WTC11 (cell line): ENCODE measurements around the gene SLC12A8. TPM values are rescaled to one million over a fixed set of nuclear protein-coding genes. Genes with fewer than 3 reads are reported as not detected.

Experiments used
- ATAC-seq: fragments of 200-7000 bp; cut with Tn5 transposase; 2 replicates; pipeline ENCODE4 v1.10.0; 2021; ENCODE audit warnings: mild to moderate bottlenecking, moderate library complexity
- CTCF ChIA-PET: fragments of 300-600 bp; sonication (Branson Sonifier 250); formaldehyde crosslinking; loops from one replicate; lab custom pipeline; 2021; ENCODE audit warnings: antibody characterized with exemption; lab: Charles Lee
- POLR2A ChIA-PET: fragments of 350-600 bp; sonication (Branson Sonifier 250); formaldehyde crosslinking; loops from one replicate; lab custom pipeline; 2021; ENCODE audit warnings: antibody characterized with exemption; lab: Charles Lee
- DNase-seq: peaks from one replicate; pipeline ENCODE4 v3.0.0; 2021; ENCODE audit warnings: low spot score
- H3K27ac Mint-ChIP-seq: 2 replicates; pipeline ENCODE4 v1.8.0; 2021; ENCODE audit warnings: mixed read lengths
- H3K27me3 Mint-ChIP-seq: 2 replicates; pipeline ENCODE4 v1.8.0; 2021; ENCODE audit warnings: low read depth, mild to moderate bottlenecking, moderate library complexity, mixed read lengths
- H3K36me3 Mint-ChIP-seq: 2 replicates; pipeline ENCODE4 v1.8.0; 2021; ENCODE audit warnings: mixed read lengths
- H3K4me1 Mint-ChIP-seq: 2 replicates; pipeline ENCODE4 v1.8.0; 2022; ENCODE audit warnings: mixed read lengths
- H3K4me3 Mint-ChIP-seq: 2 replicates; pipeline ENCODE4 v1.8.0; 2021; ENCODE audit warnings: mild to moderate bottlenecking, moderate library complexity, mixed read lengths
- H3K9me3 Mint-ChIP-seq: 2 replicates; pipeline ENCODE4 v1.8.0; 2021; ENCODE audit warnings: mixed read lengths
- ATF1 ChIP-seq: sonication (generic); formaldehyde crosslinking; IDR thresholded peaks from 2 replicates; pipeline ENCODE4 v1.8.1; 2023; ENCODE audit warnings: mild to moderate bottlenecking, moderate library complexity, missing genetic modification reagents
- CBFB ChIP-seq: sonication (generic); formaldehyde crosslinking; IDR thresholded peaks from 2 replicates; pipeline ENCODE4 v1.8.1; 2022; ENCODE audit warnings: mild to moderate bottlenecking, low read depth, missing genetic modification reagents
- HMGA2 ChIP-seq: fragments of 250-450 bp; sonication (Bioruptor Pico); IDR thresholded peaks from 2 replicates; pipeline ENCODE4 v1.4.0; 2021; ENCODE audit warnings: mild to moderate bottlenecking, moderate library complexity
- IRF2 ChIP-seq: sonication (generic); formaldehyde crosslinking; IDR thresholded peaks from 2 replicates; pipeline ENCODE4 v1.8.0; 2022; ENCODE audit warnings: low read depth, missing genetic modification reagents, borderline replicate concordance
- JUN ChIP-seq: sonication (generic); formaldehyde crosslinking; IDR thresholded peaks from 2 replicates; pipeline ENCODE4 v1.8.0; 2023; ENCODE audit warnings: mild to moderate bottlenecking, missing genetic modification reagents
- NR2C2 ChIP-seq: sonication (generic); formaldehyde crosslinking; IDR thresholded peaks from 2 replicates; pipeline ENCODE4 v1.8.0; 2022; ENCODE audit warnings: mild to moderate bottlenecking, missing genetic modification reagents
- PRDM15 ChIP-seq: sonication (generic); formaldehyde crosslinking; IDR thresholded peaks from 2 replicates; pipeline ENCODE4 v1.8.0; 2022; ENCODE audit warnings: missing genetic modification reagents
- ZNF281 ChIP-seq: sonication (generic); formaldehyde crosslinking; IDR thresholded peaks from 2 replicates; pipeline ENCODE4 v1.8.0; 2023; ENCODE audit warnings: mild to moderate bottlenecking, missing genetic modification reagents
- ZNF416 ChIP-seq: fragments of 250-450 bp; sonication (Bioruptor Pico); IDR thresholded peaks from 2 replicates; pipeline ENCODE4 v1.9.0; 2021; ENCODE audit warnings: mild to moderate bottlenecking, inconsistent platforms
- total RNA-seq: library from RNA; stranded (reverse); gene quantifications from 3 replicates; pipeline ENCODE4 v1.2.3, GENCODE V29; 2021
- TF ChIP-seq, protein P1 (sequence below): sonication (generic); formaldehyde crosslinking; IDR thresholded peaks from 2 replicates; pipeline ENCODE4 v1.8.1; 2022; ENCODE audit warnings: missing genetic modification reagents, borderline replicate concordance
- TF ChIP-seq, protein P2 (sequence below): fragments of 250-450 bp; sonication (Bioruptor Pico); IDR thresholded peaks from 2 replicates; pipeline ENCODE4 v2.1.2; 2022; ENCODE audit warnings: mild to moderate bottlenecking, moderate library complexity
- TF ChIP-seq, protein P3 (sequence below): sonication (generic); formaldehyde crosslinking; IDR thresholded peaks from 2 replicates; pipeline ENCODE4 v1.8.1; 2023; ENCODE audit warnings: mild to moderate bottlenecking, missing genetic modification reagents, borderline replicate concordance
- TF ChIP-seq, protein P4 (sequence below): sonication (generic); formaldehyde crosslinking; IDR thresholded peaks from 2 replicates; pipeline ENCODE4 v1.8.0; 2023; ENCODE audit warnings: missing genetic modification reagents, mild to moderate bottlenecking, borderline replicate concordance

The SLC12A8 gene
- total RNA-seq, 1 experiment from 2014 or later = 9.1 TPM

GRCh38 chr3:125239266-125239665 lies 26.7 kb upstream of the SLC12A8 start:
- Mint-ChIP-seq H3K27ac (no peak overlapping the region), H3K27me3 (no peaks in the 10 kb centered on the region), H3K4me1 (peaks cover 11% of the 10 kb centered on the region), H3K36me3 (0 out of 2 replicates have a peak, but pooled peaks cover 2% of the 10 kb centered on the region), H3K9me3 (no peaks in the 10 kb centered on the region), H3K4me3 (no peak overlapping the region)
- ATAC-seq (no peak), DNase-seq (no peak)
- ChIA-PET CTCF (no interaction called here), POLR2A (no interaction called here)
- TF ChIP-seq, protein P1, sequence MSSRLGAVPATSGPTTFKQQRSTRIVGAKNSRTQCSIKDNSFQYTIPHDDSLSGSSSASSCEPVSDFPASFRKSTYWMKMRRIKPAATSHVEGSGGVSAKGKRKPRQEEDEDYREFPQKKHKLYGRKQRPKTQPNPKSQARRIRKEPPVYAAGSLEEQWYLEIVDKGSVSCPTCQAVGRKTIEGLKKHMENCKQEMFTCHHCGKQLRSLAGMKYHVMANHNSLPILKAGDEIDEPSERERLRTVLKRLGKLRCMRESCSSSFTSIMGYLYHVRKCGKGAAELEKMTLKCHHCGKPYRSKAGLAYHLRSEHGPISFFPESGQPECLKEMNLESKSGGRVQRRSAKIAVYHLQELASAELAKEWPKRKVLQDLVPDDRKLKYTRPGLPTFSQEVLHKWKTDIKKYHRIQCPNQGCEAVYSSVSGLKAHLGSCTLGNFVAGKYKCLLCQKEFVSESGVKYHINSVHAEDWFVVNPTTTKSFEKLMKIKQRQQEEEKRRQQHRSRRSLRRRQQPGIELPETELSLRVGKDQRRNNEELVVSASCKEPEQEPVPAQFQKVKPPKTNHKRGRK = no peak
- TF ChIP-seq NR2C2 (CRISPR knock-in tag) = no peak
- no peak for TF ChIP-seq IRF2 (CRISPR knock-in tag)
- TF ChIP-seq, protein P2, sequence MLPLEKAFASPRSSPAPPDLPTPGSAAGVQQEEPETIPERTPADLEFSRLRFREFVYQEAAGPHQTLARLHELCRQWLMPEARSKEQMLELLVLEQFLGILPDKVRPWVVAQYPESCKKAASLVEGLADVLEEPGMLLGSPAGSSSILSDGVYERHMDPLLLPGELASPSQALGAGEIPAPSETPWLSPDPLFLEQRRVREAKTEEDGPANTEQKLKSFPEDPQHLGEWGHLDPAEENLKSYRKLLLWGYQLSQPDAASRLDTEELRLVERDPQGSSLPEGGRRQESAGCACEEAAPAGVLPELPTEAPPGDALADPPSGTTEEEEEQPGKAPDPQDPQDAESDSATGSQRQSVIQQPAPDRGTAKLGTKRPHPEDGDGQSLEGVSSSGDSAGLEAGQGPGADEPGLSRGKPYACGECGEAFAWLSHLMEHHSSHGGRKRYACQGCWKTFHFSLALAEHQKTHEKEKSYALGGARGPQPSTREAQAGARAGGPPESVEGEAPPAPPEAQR (CRISPR knock-in tag) = no peak
- TF ChIP-seq ZNF281 = no peak
- no peak for TF ChIP-seq HMGA2
- TF ChIP-seq, protein P3, sequence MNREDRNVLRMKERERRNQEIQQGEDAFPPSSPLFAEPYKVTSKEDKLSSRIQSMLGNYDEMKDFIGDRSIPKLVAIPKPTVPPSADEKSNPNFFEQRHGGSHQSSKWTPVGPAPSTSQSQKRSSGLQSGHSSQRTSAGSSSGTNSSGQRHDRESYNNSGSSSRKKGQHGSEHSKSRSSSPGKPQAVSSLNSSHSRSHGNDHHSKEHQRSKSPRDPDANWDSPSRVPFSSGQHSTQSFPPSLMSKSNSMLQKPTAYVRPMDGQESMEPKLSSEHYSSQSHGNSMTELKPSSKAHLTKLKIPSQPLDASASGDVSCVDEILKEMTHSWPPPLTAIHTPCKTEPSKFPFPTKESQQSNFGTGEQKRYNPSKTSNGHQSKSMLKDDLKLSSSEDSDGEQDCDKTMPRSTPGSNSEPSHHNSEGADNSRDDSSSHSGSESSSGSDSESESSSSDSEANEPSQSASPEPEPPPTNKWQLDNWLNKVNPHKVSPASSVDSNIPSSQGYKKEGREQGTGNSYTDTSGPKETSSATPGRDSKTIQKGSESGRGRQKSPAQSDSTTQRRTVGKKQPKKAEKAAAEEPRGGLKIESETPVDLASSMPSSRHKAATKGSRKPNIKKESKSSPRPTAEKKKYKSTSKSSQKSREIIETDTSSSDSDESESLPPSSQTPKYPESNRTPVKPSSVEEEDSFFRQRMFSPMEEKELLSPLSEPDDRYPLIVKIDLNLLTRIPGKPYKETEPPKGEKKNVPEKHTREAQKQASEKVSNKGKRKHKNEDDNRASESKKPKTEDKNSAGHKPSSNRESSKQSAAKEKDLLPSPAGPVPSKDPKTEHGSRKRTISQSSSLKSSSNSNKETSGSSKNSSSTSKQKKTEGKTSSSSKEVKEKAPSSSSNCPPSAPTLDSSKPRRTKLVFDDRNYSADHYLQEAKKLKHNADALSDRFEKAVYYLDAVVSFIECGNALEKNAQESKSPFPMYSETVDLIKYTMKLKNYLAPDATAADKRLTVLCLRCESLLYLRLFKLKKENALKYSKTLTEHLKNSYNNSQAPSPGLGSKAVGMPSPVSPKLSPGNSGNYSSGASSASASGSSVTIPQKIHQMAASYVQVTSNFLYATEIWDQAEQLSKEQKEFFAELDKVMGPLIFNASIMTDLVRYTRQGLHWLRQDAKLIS (CRISPR knock-in tag) = no peak
- TF ChIP-seq CBFB (CRISPR knock-in tag) = no peak
- no peak for TF ChIP-seq PRDM15 (CRISPR knock-in tag)
- TF ChIP-seq ATF1 (CRISPR knock-in tag) = no peak

DNA sequence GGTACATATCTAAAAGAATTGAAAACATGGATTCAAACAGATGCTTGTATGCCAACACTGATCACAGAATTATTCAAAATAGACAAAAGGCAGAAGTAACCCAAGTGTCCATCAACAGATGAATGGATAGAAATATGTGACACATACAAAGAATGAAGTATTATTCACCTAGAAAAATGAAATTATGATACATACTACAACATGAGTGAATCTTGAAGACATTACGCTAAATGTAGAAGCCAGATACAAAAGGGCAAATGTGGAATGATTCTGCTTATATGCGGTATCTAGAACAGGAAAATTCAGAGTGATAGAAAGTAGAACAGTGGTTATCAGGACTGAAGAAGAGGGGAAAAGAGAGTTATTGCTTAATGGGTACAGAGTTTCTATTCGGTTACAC lies 26.2 kb upstream of the SLC12A8 start:
- Mint-ChIP-seq H3K27ac (no peak overlapping the region; the same call in 1 of the 2 replicates), H3K9me3 (no peaks in the 10 kb centered on the region), H3K27me3 (no peaks in the 10 kb centered on the region)
- no peak for ATAC-seq
- TF ChIP-seq, protein P4, sequence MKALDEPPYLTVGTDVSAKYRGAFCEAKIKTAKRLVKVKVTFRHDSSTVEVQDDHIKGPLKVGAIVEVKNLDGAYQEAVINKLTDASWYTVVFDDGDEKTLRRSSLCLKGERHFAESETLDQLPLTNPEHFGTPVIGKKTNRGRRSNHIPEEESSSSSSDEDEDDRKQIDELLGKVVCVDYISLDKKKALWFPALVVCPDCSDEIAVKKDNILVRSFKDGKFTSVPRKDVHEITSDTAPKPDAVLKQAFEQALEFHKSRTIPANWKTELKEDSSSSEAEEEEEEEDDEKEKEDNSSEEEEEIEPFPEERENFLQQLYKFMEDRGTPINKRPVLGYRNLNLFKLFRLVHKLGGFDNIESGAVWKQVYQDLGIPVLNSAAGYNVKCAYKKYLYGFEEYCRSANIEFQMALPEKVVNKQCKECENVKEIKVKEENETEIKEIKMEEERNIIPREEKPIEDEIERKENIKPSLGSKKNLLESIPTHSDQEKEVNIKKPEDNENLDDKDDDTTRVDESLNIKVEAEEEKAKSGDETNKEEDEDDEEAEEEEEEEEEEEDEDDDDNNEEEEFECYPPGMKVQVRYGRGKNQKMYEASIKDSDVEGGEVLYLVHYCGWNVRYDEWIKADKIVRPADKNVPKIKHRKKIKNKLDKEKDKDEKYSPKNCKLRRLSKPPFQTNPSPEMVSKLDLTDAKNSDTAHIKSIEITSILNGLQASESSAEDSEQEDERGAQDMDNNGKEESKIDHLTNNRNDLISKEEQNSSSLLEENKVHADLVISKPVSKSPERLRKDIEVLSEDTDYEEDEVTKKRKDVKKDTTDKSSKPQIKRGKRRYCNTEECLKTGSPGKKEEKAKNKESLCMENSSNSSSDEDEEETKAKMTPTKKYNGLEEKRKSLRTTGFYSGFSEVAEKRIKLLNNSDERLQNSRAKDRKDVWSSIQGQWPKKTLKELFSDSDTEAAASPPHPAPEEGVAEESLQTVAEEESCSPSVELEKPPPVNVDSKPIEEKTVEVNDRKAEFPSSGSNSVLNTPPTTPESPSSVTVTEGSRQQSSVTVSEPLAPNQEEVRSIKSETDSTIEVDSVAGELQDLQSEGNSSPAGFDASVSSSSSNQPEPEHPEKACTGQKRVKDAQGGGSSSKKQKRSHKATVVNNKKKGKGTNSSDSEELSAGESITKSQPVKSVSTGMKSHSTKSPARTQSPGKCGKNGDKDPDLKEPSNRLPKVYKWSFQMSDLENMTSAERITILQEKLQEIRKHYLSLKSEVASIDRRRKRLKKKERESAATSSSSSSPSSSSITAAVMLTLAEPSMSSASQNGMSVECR (CRISPR knock-in tag) = no peak
- TF ChIP-seq ZNF416 = no peak
- no peak for TF ChIP-seq IRF2 (CRISPR knock-in tag)
- TF ChIP-seq JUN (CRISPR knock-in tag) = no peak
- TF ChIP-seq, all 79 proteins: peak for 0
- ChIA-PET CTCF (no interaction called here), POLR2A (no interaction called here)
- peaks cover 11% of the 10 kb centered on the region for H3K4me1 Mint-ChIP-seq
- DNase-seq = no peak
- no peak overlapping the region for H3K4me3 Mint-ChIP-seq
- H3K36me3 Mint-ChIP-seq = 0 out of 2 replicates have a peak, but pooled peaks cover 3% of the 10 kb centered on the region
